ENCODE data around the gene GFPT1. TPM values are rescaled to one million over a fixed set of nuclear protein-coding genes. Genes with fewer than 3 reads are reported as not detected.

Gene GFPT1
- 6.2 and 8.5 TPM in 2 replicates for polyA plus RNA-seq

DNA sequence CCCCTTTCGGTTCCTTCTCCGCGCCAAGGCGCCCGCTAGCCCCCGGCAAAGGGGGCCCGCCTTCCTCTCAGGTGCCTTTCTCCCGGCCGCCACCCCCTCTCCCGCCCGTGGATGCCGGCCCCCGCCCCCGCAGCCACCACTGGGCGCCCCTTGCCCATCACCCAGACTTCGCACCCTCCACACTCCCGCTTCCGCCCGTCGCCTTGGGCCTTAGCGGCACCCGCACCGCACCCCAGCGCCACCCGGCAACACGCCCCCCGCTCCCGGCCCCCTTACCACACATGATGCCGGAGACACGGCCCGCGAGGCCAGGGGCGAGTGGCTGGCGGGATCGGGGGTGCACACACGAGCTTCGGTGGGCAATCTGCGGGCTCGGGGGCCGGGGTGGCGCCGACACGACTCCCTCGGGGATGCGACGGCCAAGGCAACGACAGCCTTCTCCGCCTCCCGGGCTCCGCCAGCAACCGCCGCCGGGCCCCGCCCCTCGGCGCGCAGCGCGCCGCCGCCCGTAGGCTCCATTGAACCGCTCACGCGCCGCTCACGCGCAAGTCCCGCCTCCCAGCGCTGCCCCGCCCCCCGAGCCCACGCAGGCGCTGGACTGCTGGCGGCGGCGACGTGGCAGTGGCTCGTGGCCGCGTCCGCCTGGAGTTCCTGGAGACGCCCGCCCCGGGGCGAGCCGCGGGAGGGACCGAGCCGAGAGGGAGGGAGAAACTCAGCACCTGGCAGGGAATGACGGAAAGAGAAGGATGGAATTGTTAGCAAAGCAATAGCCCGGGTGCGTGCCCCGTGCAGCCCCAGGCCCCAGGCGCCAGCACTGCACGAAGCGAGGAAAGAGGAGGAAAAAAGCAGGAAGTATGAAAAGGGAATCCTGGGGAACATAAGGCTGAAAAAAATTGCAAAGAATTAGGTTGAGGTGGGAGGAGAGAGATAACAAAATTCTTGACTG lies at the start of gene GFPT1:
TSS of gene GFPT1 (minus strand) at position 439 of the 946 bp plus-strand sequence. CDS start at position 283, 156 bp downstream.

Other genes with a start within 250 kb of the GFPT1 start
- gene NFU1, start 50.2 kb upstream of the GFPT1 start, polyA plus RNA-seq = 47.6 and 92.5 TPM in 2 replicates

All from Purkinje cell (primary cell).